Right atrium auricular region (tissue), 2 donors: Measurements from ENCODE around the gene RPSA. TPM values are rescaled to one million over a fixed set of nuclear protein-coding genes. Genes with fewer than 3 reads are reported as not detected.

Experiments used
- DNase-seq: peaks from one replicate; pipeline ENCODE4 v3.0.0-alpha.2; 2019; ENCODE audit warnings: low spot score
- H3K27ac ChIP-seq, 2 donors: fragments of 200-600 bp; sonication (generic); 1 replicate in 1 of 2; 2 replicates in 1 of 2; pipeline ENCODE4 v1.5.1; 2016 to 2019
- H3K27me3 ChIP-seq, 2 donors: fragments of 200-600 bp; sonication (generic); one replicate each; pipeline versions ENCODE4 v1.5.1 to v1.6.0; 2017 to 2019
- H3K36me3 ChIP-seq: fragments of 200-600 bp; sonication (generic); one replicate; pipeline ENCODE4 v1.5.1; 2016
- H3K4me1 ChIP-seq, 2 donors: fragments of 200-600 bp; sonication (generic); one replicate each; pipeline versions ENCODE4 v1.5.1 to v1.6.0; 2017 to 2019
- H3K4me3 ChIP-seq, 2 donors: fragments of 200-600 bp; sonication (generic); 1 replicate in 1 of 2; 2 replicates in 1 of 2; pipeline ENCODE4 v1.5.1; 2017 to 2019; ENCODE audit warnings: mild to moderate bottlenecking in 1 of 2, moderate library complexity in 1 of 2
- H3K9me3 ChIP-seq, 2 donors: fragments of 200-600 bp; sonication (generic); one replicate each; pipeline ENCODE4 v1.5.1; 2019
- total RNA-seq, 2 donors: library from RNA; depleted of rRNA; stranded (reverse); fragments of >200 nt; gene quantifications; one replicate each; pipeline ENCODE4 v1.1.0, GENCODE V29; 2016
- TF ChIP-seq, protein P1 (sequence below), 2 donors: fragments of 200-600 bp; sonication (generic); IDR thresholded peaks; one replicate each; pipeline ENCODE4 v1.5.1; 2019; ENCODE audit warnings: antibody characterized with exemption in 2 of 2

The RPSA gene
- total RNA-seq, 2 donors from 2014 or later, result 351 to 628 TPM

DNA sequence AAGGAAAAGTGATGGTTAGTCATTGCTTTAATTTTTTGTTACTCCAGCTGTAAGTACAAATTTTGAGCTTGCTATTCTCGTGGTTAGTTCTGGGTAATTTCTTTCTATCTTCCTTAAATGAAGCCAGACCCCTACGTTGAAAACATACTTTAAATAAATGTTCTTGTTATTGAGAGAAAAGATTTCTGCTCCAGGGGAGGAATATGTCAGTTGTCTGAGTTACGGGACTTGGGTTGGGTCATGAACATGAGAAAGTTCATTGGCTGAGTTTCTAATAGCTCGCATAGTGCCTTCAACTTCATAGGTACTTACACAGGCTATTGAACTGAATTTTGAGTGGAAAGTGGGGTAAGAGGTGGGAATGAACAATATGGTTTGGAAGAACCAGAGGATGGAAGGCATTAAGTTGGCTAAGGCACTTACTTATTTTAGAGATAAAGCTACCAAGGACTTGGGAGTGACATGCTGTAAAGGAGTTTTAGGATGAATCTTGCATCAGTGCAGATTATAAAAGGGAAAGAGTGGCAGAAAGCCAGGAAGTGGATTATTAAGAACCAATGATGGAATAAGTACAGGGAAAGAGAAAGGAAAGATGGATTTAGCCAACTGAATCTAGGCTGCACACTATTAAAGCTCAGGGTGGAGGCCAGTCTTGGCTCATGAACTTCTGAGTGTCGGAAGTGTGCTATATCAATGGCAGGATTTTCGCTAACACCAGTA, 1.4 kb downstream of the RPSA start:
- Histone ChIP-seq H3K27ac (no peak overlapping the region), H3K36me3 (peaks cover 53% of the 10 kb centered on the region), H3K27me3 (no peaks in the 10 kb centered on the region), H3K4me1 (peaks cover 0 to 24% of the 10 kb centered on the region in 2 donors), H3K9me3 (no peaks in the 10 kb centered on the region), H3K4me3 (peak overlapping the region in 1 of 2 donors; percentile 69)
- no peak for DNase-seq
- TF ChIP-seq, protein P1, sequence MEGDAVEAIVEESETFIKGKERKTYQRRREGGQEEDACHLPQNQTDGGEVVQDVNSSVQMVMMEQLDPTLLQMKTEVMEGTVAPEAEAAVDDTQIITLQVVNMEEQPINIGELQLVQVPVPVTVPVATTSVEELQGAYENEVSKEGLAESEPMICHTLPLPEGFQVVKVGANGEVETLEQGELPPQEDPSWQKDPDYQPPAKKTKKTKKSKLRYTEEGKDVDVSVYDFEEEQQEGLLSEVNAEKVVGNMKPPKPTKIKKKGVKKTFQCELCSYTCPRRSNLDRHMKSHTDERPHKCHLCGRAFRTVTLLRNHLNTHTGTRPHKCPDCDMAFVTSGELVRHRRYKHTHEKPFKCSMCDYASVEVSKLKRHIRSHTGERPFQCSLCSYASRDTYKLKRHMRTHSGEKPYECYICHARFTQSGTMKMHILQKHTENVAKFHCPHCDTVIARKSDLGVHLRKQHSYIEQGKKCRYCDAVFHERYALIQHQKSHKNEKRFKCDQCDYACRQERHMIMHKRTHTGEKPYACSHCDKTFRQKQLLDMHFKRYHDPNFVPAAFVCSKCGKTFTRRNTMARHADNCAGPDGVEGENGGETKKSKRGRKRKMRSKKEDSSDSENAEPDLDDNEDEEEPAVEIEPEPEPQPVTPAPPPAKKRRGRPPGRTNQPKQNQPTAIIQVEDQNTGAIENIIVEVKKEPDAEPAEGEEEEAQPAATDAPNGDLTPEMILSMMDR (IDR thresholded peaks at IDR 0.05), result no peak

DNA sequence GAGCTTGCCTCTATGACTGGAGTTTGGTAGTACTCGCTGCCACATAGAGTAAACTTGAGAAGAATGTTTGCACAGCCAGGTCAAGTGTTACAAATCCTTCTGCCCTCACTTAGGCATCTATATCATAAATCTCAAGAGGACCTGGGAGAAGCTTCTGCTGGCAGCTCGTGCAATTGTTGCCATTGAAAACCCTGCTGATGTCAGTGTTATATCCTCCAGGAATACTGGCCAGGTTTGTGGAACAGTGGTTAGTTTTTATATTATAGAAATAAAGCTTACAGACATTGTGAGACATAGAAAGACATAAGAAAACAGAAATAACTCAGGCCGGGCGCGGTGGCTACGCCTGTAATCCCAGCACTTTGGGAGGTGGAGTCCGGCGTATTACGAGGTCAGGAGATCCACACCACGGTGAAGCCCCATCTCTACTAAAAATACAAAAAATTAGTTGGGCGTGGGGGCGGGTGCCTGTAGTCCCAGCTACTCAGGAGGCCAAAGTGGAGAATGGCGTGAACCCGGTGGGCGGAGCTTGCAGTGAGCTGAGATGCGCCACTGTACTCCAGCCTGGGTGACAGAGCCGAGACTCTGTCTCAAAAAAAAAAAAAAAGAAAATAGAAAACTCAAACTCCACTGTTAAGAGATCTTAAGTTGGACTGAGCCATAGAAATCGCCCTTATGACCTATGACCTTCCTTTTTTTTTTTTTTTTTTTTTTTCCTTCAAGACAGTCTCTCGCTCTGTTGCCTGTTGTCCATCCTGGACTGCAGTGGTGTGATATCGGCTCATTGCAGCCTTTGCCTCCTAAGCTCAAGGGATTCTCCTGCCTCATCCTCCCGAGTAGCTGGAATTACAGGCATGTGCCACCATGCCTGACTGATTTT, 2.2 kb downstream of the RPSA start:
- H3K4me1 ChIP-seq, result peaks cover 0 to 24% of the 10 kb centered on the region in 2 donors
- H3K27me3 ChIP-seq, result no peaks in the 10 kb centered on the region
- no peaks in the 10 kb centered on the region for H3K9me3 ChIP-seq
- H3K27ac ChIP-seq, result no peak overlapping the region
- peaks cover 61% of the 10 kb centered on the region for H3K36me3 ChIP-seq
- no peak overlapping the region for H3K4me3 ChIP-seq
- TF ChIP-seq, protein P1 (IDR thresholded peaks at IDR 0.05), result no peak
- no peak for DNase-seq

DNA sequence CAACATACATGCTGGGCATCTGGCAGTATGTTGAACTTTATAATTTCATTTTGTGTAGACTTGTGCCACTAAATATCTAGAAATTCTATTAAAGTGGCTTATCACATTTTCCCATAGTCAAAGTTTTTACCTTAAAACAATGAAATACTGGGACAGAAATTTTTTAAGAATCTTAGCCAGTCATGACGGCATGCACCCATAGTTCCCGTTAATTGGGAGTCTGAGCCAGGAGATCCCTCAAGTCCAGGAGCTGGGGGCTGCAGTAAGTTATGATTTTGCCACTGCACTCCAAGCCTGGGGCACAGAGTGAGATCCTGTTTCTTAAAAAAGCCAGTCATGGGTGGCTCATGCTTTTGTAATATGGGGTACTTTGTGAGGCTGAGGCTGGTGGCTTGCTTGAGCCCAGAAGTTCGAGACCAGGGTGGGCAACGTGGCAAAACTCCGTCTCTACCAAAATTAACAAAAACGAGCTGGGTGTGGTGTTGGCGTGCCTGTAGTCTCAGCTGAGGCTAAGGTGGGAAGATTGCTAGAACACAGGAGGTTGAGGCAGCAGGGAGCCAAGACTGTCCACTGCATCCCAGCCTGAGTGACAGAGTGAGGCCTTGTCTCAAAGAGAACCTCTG, 3.1 kb downstream of the RPSA start:
- Histone ChIP-seq H3K27me3 (no peaks in the 10 kb centered on the region), H3K27ac (no peak overlapping the region), H3K4me3 (no peak overlapping the region), H3K4me1 (peaks cover 0 to 31% of the 10 kb centered on the region in 2 donors), H3K36me3 (peaks cover 66% of the 10 kb centered on the region), H3K9me3 (no peaks in the 10 kb centered on the region)
- no peak for DNase-seq
- TF ChIP-seq, protein P1 (IDR thresholded peaks at IDR 0.05), result no peak

DNA sequence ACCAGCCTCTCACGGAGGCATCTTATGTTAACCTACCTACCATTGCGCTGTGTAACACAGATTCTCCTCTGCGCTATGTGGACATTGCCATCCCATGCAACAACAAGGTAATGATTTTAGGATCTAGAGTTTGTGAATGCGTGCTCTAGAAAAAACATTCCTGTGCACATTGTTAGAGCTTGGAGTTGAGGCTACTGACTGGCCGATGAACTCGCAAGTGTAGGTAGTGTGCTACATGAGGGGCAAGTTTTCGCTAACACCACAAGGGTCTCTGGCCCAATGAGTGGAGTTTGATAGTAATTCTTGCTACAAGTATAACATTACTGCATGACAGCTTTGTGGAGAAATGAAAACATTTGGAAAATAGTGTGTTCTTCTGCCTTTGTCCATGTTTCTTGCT, 4.4 kb downstream of the RPSA start:
- no peak overlapping the region for H3K27ac ChIP-seq
- TF ChIP-seq, protein P1 (IDR thresholded peaks at IDR 0.05), result no peak
- H3K27me3 ChIP-seq, result no peaks in the 10 kb centered on the region
- H3K4me3 ChIP-seq, result no peak overlapping the region
- peaks cover 66% of the 10 kb centered on the region for H3K36me3 ChIP-seq
- DNase-seq, result no peak
- H3K9me3 ChIP-seq, result no peaks in the 10 kb centered on the region
- peaks cover 0 to 33% of the 10 kb centered on the region in 2 donors for H3K4me1 ChIP-seq

DNA sequence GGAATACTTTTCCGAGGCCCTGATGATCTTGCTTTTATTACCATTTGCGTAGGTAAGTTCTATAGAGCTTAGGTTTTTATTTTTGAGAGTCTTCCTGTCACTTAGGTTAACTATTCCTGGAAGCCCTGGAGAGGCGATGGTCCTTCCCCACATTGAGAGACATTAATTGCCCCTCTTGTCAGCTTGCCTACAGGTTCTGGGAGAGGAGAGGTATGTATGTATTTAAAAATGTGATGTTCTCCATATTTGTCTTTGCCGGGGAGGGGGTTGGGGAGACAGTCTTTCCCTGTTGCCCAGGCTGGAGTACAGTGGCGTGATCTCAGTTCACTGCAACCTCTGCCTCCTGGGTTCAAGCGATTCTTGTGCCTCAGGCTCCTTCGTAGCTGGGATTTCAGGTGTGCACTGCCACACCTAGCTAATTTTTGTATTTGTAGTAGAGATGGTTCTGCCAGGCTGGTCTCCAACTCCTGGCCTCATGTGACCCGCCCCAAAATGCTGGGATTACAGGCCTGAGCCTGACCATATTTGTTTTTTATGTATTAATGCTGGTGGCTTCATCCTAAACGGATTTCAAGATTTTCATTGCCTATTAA, 6.2 kb downstream of the RPSA start:
- TF ChIP-seq, protein P1 (IDR thresholded peaks at IDR 0.05), result no peak
- peaks cover 64% of the 10 kb centered on the region for H3K36me3 ChIP-seq
- no peaks in the 10 kb centered on the region for H3K9me3 ChIP-seq
- H3K4me3 ChIP-seq, result no peak overlapping the region
- H3K27me3 ChIP-seq, result no peaks in the 10 kb centered on the region
- DNase-seq, result no peak
- H3K27ac ChIP-seq, result no peak overlapping the region
- peaks cover 0 to 24% of the 10 kb centered on the region in 2 donors for H3K4me1 ChIP-seq
